Measurements from ENCODE around the gene CCDC171.

The CCDC171 gene

DNA sequence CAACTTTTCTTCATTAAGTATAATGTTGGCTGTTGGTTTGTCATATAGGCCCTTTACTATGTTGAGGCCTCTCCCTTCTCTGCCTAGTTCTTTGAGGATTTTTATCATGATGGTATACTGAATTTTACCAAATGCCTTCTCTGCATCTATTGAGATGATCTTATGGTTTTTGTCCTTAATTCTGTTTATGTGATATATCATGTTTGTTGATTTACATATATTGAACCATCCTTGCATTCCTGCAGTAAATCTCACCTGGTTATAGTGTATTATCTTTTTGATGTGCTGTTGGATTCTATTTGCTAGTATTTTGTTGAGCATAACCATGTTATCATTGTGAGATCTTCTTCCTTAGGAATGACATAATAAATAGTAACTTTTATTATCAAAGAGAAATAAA is 362.9 kb downstream of the CCDC171 start:
- Histone ChIP-seq H3K36me3 (ENCODE audit: insufficient read depth, low read length) (no peaks in the 10 kb centered on the region), H3K9me2 (ENCODE audit: low read depth, low read length) (no peaks in the 10 kb centered on the region), H3K4me2 (ENCODE audit: low read length) (no peak overlapping the region), H3K27ac (ENCODE audit: low read depth, low read length, poor library complexity, severe bottlenecking) (no peak overlapping the region), H3K9me3 (ENCODE audit: low read length) (no peaks in the 10 kb centered on the region), H3K27me3 (ENCODE audit: insufficient read depth, low read length) (no peaks in the 10 kb centered on the region), H3K4me3 (ENCODE audit: low read depth, low read length, poor library complexity, severe bottlenecking) (no peak overlapping the region), H3F3A (ENCODE audit: insufficient read depth, low read length) (no peaks in the 10 kb centered on the region), H4K20me1 (ENCODE audit: insufficient read depth, low read length) (no peaks in the 10 kb centered on the region), H3K9ac (ENCODE audit: low read length) (no peak overlapping the region), H3K4me1 (ENCODE audit: insufficient read depth, low read length, severe bottlenecking) (no peaks in the 10 kb centered on the region), H2AFZ (ENCODE audit: low read length) (no peak overlapping the region), H3K79me2 (ENCODE audit: insufficient read depth, low read length) (no peaks in the 10 kb centered on the region)
- no peak for TF ChIP-seq CTCF (IDR thresholded peaks at IDR 0.05; ENCODE audit: low read length)
- TF ChIP-seq EZH2 (IDR thresholded peaks at IDR 0.05; ENCODE audit: borderline replicate concordance, low read length): no peak

- no peaks in the 10 kb centered on the region for H3K9me2 ChIP-seq (ENCODE audit: low read depth, low read length)
- no peak overlapping the region for H3K4me2 ChIP-seq (ENCODE audit: low read length)
- no peaks in the 10 kb centered on the region for H3K27me3 ChIP-seq (ENCODE audit: insufficient read depth, low read length)
- H2AFZ ChIP-seq (ENCODE audit: low read length): no peak overlapping the region
- no peak overlapping the region for H3K27ac ChIP-seq (ENCODE audit: low read depth, low read length, poor library complexity, severe bottlenecking)
- no peaks in the 10 kb centered on the region for H3F3A ChIP-seq (ENCODE audit: insufficient read depth, low read length)
- no peak overlapping the region for H3K4me3 ChIP-seq (ENCODE audit: low read depth, low read length, poor library complexity, severe bottlenecking)
- no peaks in the 10 kb centered on the region for H3K9me3 ChIP-seq (ENCODE audit: low read length)
- no peaks in the 10 kb centered on the region for H3K79me2 ChIP-seq (ENCODE audit: insufficient read depth, low read length)
- no peaks in the 10 kb centered on the region for H4K20me1 ChIP-seq (ENCODE audit: insufficient read depth, low read length)
- no peaks in the 10 kb centered on the region for H3K4me1 ChIP-seq (ENCODE audit: insufficient read depth, low read length, severe bottlenecking)
- H3K36me3 ChIP-seq (ENCODE audit: insufficient read depth, low read length): no peaks in the 10 kb centered on the region
- no peak overlapping the region for H3K9ac ChIP-seq (ENCODE audit: low read length)
- no peak for TF ChIP-seq EZH2 (IDR thresholded peaks at IDR 0.05; ENCODE audit: borderline replicate concordance, low read length)
- no peak for TF ChIP-seq CTCF (IDR thresholded peaks at IDR 0.05; ENCODE audit: low read length)
These were observed 374.3 kb downstream of the CCDC171 start for GRCh38 chr9:15927161-15927560.

DNA sequence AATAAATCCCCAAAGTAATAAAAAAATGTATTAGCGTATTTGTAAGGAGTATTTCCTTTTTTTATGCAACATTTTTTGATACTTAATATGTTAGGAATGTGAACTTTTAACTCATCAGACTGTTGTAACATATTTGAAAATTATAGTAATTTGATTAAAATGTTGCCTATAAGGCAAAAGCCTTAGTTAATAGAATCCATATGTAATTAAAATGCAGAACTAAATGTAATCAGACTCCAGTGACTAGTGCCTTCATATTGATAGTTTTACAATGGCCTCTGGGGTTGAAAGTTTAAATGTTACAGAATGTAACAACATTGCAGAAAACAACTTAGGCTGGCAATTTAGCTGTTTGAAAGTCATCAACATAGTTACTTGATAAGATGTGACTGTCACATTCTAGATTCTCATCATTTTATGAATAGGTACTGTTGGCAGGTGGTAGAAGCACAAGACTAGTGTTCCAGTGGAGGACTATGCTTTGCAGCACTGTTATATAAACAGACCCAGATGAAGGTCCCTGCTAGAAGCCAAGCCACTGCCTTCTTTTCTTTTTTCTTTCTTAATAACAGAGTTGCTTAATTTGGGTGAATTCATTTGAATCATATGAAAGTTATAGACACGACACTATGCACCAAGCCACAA is 382.9 kb downstream of the CCDC171 start:
- H3K9me2 ChIP-seq (ENCODE audit: low read depth, low read length): no peaks in the 10 kb centered on the region
- no peaks in the 10 kb centered on the region for H3K9me3 ChIP-seq (ENCODE audit: low read length)
- H3K4me1 ChIP-seq (ENCODE audit: insufficient read depth, low read length, severe bottlenecking): no peaks in the 10 kb centered on the region
- H4K20me1 ChIP-seq (ENCODE audit: insufficient read depth, low read length): no peaks in the 10 kb centered on the region
- no peak overlapping the region for H3K9ac ChIP-seq (ENCODE audit: low read length)
- H3K4me3 ChIP-seq (ENCODE audit: low read depth, low read length, poor library complexity, severe bottlenecking): no peak overlapping the region
- H3K27ac ChIP-seq (ENCODE audit: low read depth, low read length, poor library complexity, severe bottlenecking): no peak overlapping the region
- H3K79me2 ChIP-seq (ENCODE audit: insufficient read depth, low read length): no peaks in the 10 kb centered on the region
- no peak overlapping the region for H2AFZ ChIP-seq (ENCODE audit: low read length)
- no peaks in the 10 kb centered on the region for H3F3A ChIP-seq (ENCODE audit: insufficient read depth, low read length)
- H3K4me2 ChIP-seq (ENCODE audit: low read length): no peak overlapping the region
- H3K27me3 ChIP-seq (ENCODE audit: insufficient read depth, low read length): no peaks in the 10 kb centered on the region
- TF ChIP-seq CTCF (IDR thresholded peaks at IDR 0.05; ENCODE audit: low read length) (no peak), EZH2 (IDR thresholded peaks at IDR 0.05; ENCODE audit: borderline replicate concordance, low read length) (no peak)
- H3K36me3 ChIP-seq (ENCODE audit: insufficient read depth, low read length): no peaks in the 10 kb centered on the region

Data from OCI-LY1 (cell line).